BLaER1 treated with 17β-estradiol and CSF1 and Interleukin-3, amounts not matched to agents 10 nM and 100 nM (cell line): ENCODE results near the gene TTI1.

Source experiments
- H3K27ac ChIP-seq, 11 experiments: shearing (Covaris generic); formaldehyde crosslinking; 2 replicates each; pipeline ENCODE4 v1.8.1; 2022
- H3K27me3 ChIP-seq, 11 experiments: shearing (Covaris generic); formaldehyde crosslinking; 2 replicates each; pipeline ENCODE4 v1.8.1; 2022
- H3K36me3 ChIP-seq, 11 experiments: shearing (Covaris generic); formaldehyde crosslinking; 2 replicates each; pipeline ENCODE4 v1.8.1; 2022
- H3K4me1 ChIP-seq, 10 experiments: shearing (Covaris generic); formaldehyde crosslinking; 2 replicates each; pipeline ENCODE4 v1.8.1; 2022
- H3K4me2 ChIP-seq, 11 experiments: shearing (Covaris generic); formaldehyde crosslinking; 2 replicates each; pipeline ENCODE4 v1.8.1; 2022
- H3K4me3 ChIP-seq, 10 experiments: shearing (Covaris generic); formaldehyde crosslinking; 2 replicates each; pipeline ENCODE4 v1.8.1; 2022
- H3K9ac ChIP-seq, 11 experiments: shearing (Covaris generic); formaldehyde crosslinking; 2 replicates each; pipeline ENCODE4 v1.8.1; 2022
- H3K9me3 ChIP-seq, 11 experiments: shearing (Covaris generic); formaldehyde crosslinking; replicated peaks in 1 of 11; 2 replicates each; pipeline ENCODE4 v1.8.1; 2022
- H4K20me1 ChIP-seq, 11 experiments: shearing (Covaris generic); formaldehyde crosslinking; 2 replicates each; pipeline ENCODE4 v1.8.1; 2022
- Cebpa-rat ChIP-seq, 11 experiments: shearing (Covaris generic); IDR thresholded peaks; 2 replicates each; pipeline ENCODE4 v1.8.1; 2022

TTI1 gene

GRCh38 chr20:38073307-38074071, 40.2 kb upstream of the TTI1 start:
- H3K36me3 ChIP-seq: peaks cover 75 to 97% (median 93%) of the 10 kb centered on the region in 11 experiments
- H3K27ac ChIP-seq: no peak overlapping the region

DNA sequence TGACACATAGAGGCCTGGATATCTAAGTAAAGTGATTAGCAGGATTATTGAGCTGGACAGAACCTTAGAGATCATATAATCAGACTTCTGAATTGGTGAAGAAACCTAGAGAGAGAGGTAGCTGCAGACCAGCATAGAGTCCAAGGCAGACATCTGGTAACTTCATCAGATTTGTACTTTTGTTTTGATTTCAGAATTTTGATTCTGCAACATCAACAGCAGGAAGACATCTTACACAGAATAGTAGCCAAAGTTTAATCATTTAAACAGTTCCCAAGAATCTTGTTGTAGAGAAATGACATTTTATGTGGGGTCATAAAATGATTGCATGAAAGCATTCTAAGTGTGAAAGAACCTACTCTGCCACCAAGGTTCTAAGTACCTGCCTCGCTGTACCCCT, 39.6 kb upstream of the TTI1 start:
- peaks cover 0 to 19% (median 9%) of the 10 kb centered on the region in 11 experiments; a peak in 9 of 22 replicates for H3K9me3 ChIP-seq
- H3K4me3 ChIP-seq: no peak overlapping the region
- H3K36me3 ChIP-seq: peaks cover 75 to 97% (median 93%) of the 10 kb centered on the region in 11 experiments
- TF ChIP-seq Cebpa-rat (IDR thresholded peaks at IDR 0.05): no peak
- H3K27me3 ChIP-seq: no peaks in the 10 kb centered on the region
- peaks cover 0 to 10% (median 7%) of the 10 kb centered on the region in 10 experiments; a peak in 9 of 20 replicates for H3K4me1 ChIP-seq
- no peak overlapping the region for H3K4me2 ChIP-seq
- no peak overlapping the region for H3K9ac ChIP-seq
- H3K27ac ChIP-seq: no peak overlapping the region
- H4K20me1 ChIP-seq: peaks cover 0 to 27% (median 9%) of the 10 kb centered on the region in 11 experiments; a peak in 11 of 22 replicates

More at GRCh38 chr20:38073307-38074071, 40.2 kb upstream of the TTI1 start:
- Histone ChIP-seq H3K9me3 (peaks cover 0 to 21% (median 11%) of the 10 kb centered on the region in 11 experiments; a peak in 12 of 22 replicates), H3K4me3 (no peak overlapping the region), H4K20me1 (peaks cover 0 to 27% (median 9%) of the 10 kb centered on the region in 11 experiments; a peak in 11 of 22 replicates), H3K9ac (no peak overlapping the region), H3K4me2 (no peak overlapping the region), H3K27me3 (no peaks in the 10 kb centered on the region), H3K4me1 (peaks cover 0 to 10% (median 7%) of the 10 kb centered on the region in 10 experiments; a peak in 9 of 20 replicates)
- TF ChIP-seq Cebpa-rat (IDR thresholded peaks at IDR 0.05): no peak

DNA sequence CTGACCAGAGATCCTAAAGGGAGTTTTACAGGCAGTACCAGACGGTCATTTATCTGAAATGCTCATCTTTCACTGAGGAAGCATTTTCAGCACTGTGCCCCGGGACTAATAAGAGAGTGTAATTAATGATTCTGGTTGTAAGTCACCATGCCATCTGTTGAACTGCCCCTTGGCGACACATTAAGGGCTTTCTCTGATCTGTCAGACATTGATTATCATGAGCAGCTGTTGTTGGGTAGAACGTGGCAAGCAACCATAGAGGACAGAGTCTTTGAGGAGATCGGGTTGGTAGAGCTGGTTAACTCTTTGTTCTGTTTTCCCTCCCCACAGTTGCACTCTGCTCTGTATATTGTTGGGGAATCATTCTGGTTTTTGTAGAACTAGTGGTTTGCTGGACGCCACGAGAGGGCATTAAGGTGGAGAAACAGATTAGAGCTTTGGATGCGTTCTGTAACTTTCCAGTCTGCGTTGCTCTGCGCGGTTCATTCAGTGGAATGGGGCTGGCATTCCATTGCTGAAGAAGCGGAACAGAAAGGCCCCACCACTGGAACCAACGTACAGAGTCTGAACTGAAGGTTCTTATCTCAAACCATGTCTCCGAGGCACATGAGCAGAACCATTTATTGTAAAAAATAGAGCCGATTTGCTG, 34.6 kb upstream of the TTI1 start:
- H3K9me3 ChIP-seq: peaks cover 4 to 26% (median 15%) of the 10 kb centered on the region in 11 experiments; a peak in 14 of 22 replicates
- H3K36me3 ChIP-seq: peaks cover 99 to 100% (median 100%) of the 10 kb centered on the region in 11 experiments
- H4K20me1 ChIP-seq: peaks cover 0 to 8% (median 0%) of the 10 kb centered on the region in 11 experiments; a peak in 1 of 22 replicates
- no peak overlapping the region for H3K27ac ChIP-seq
- TF ChIP-seq Cebpa-rat (IDR thresholded peaks at IDR 0.05): no peak
- no peak overlapping the region for H3K4me3 ChIP-seq
- H3K4me1 ChIP-seq: peaks cover 0 to 11% (median 0%) of the 10 kb centered on the region in 10 experiments; a peak in 6 of 20 replicates
- H3K27me3 ChIP-seq: no peaks in the 10 kb centered on the region
- no peak overlapping the region for H3K9ac ChIP-seq
- H3K4me2 ChIP-seq: no peak overlapping the region

- Histone ChIP-seq H3K27ac (no peak overlapping the region), H3K4me3 (no peak overlapping the region), H3K36me3 (peaks cover 99 to 100% (median 100%) of the 10 kb centered on the region in 11 experiments), H3K4me2 (no peak overlapping the region), H3K4me1 (peaks cover 0 to 11% (median 0%) of the 10 kb centered on the region in 10 experiments; a peak in 6 of 20 replicates), H3K9me3 (peaks cover 4 to 26% (median 14%) of the 10 kb centered on the region in 11 experiments; a peak in 14 of 22 replicates), H3K9ac (no peak overlapping the region), H3K27me3 (no peaks in the 10 kb centered on the region), H4K20me1 (peaks cover 0 to 7% (median 0%) of the 10 kb centered on the region in 11 experiments; a peak in 1 of 22 replicates)
- no peak for TF ChIP-seq Cebpa-rat (IDR thresholded peaks at IDR 0.05)
Observed at GRCh38 chr20:38066969-38067716, 33.9 kb upstream of the TTI1 start.

- Histone ChIP-seq H4K20me1 (peaks cover 0 to 9% (median 0%) of the 10 kb centered on the region in 11 experiments; a peak in 1 of 22 replicates), H3K36me3 (peaks cover 99 to 100% (median 100%) of the 10 kb centered on the region in 11 experiments), H3K27ac (no peak overlapping the region), H3K9me3 (peaks cover 0 to 16% (median 8%) of the 10 kb centered on the region in 11 experiments; a peak in 12 of 22 replicates), H3K4me1 (peaks cover 0 to 11% (median 0%) of the 10 kb centered on the region in 10 experiments; a peak in 6 of 20 replicates), H3K4me3 (no peak overlapping the region), H3K27me3 (no peaks in the 10 kb centered on the region), H3K4me2 (peak overlapping the region in 1 of 11 experiments; percentile 25; a peak in 1 of 22 replicates), H3K9ac (no peak overlapping the region)
- no peak for TF ChIP-seq Cebpa-rat (IDR thresholded peaks at IDR 0.05)
Observed at GRCh38 chr20:38065764-38066375, 32.6 kb upstream of the TTI1 start.

DNA sequence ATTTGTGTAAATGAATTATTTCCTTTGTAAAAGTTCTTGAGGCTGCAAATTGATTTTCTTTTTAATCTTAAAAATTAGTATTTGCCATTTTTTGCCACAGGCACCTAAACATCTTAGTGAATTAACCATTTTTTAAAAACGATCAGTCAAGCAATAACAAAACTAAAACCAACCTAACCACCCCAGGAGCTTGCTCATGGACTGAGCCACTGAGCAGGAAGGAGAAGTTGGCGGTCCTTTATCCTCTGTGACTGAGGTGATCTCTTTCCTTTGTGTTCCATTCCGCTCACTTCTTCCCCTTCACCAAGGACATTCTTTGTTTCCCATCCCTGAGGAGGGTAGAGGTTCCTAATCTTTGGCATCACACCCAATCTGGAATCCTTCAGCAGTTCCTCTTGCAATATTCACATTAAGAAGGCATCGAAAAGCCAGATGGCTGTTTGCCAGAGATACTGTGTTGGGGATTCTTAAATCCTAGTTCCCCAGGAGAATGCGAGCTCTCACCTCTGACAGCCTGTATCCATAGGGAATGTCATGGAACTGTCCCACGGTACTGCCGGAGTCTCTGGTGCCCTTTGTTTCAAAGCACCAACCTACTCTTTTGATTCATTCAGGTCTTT, 30.8 kb upstream of the TTI1 start:
- Histone ChIP-seq H3K4me1 (peaks cover 0 to 11% (median 0%) of the 10 kb centered on the region in 10 experiments; a peak in 6 of 20 replicates), H3K27ac (no peak overlapping the region), H4K20me1 (peaks cover 0 to 16% (median 0%) of the 10 kb centered on the region in 11 experiments; a peak in 2 of 22 replicates), H3K4me2 (no peak overlapping the region), H3K36me3 (peaks cover 99 to 100% (median 100%) of the 10 kb centered on the region in 11 experiments), H3K4me3 (no peak overlapping the region), H3K9ac (no peak overlapping the region), H3K9me3 (peaks cover 0 to 13% (median 7%) of the 10 kb centered on the region in 11 experiments; a peak in 11 of 22 replicates), H3K27me3 (no peaks in the 10 kb centered on the region)
- no peak for TF ChIP-seq Cebpa-rat (IDR thresholded peaks at IDR 0.05)

DNA sequence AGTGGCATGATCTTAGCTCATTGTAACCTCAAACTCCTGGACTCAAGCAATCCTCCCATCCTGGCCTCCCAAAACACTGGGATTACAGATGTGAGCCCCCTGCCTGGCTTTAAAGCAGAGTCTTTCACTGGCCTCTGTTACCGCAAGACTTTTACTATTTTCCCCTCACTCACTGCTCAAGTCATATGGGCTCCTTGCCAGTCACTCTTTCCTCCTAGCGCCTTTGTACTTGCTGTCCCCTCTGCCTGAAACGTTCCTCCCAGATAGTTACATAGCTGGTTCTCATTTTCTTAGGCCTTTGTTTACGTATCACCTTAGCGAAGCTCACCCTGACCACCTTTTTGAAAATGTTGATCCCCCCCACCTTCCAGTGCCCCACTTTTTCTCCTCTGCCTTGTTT, 29.6 kb upstream of the TTI1 start:
- H3K4me2 ChIP-seq: no peak overlapping the region
- no peak overlapping the region for H3K9ac ChIP-seq

More for the DNA sequence above, 29.6 kb upstream of the TTI1 start:
- H3K36me3 ChIP-seq: peaks cover 99 to 100% (median 100%) of the 10 kb centered on the region in 11 experiments
- H3K4me3 ChIP-seq: no peak overlapping the region
- no peak for TF ChIP-seq Cebpa-rat (IDR thresholded peaks at IDR 0.05)
- H3K4me1 ChIP-seq: peaks cover 0 to 11% (median 0%) of the 10 kb centered on the region in 10 experiments; a peak in 6 of 20 replicates
- peaks cover 0 to 13% (median 7%) of the 10 kb centered on the region in 11 experiments; a peak in 11 of 22 replicates for H3K9me3 ChIP-seq
- no peak overlapping the region for H3K27ac ChIP-seq
- no peaks in the 10 kb centered on the region for H3K27me3 ChIP-seq
- peaks cover 0 to 16% (median 3%) of the 10 kb centered on the region in 11 experiments; a peak in 6 of 22 replicates for H4K20me1 ChIP-seq
